ENCODE data around the gene RIMS1.

Gene RIMS1, protein sequence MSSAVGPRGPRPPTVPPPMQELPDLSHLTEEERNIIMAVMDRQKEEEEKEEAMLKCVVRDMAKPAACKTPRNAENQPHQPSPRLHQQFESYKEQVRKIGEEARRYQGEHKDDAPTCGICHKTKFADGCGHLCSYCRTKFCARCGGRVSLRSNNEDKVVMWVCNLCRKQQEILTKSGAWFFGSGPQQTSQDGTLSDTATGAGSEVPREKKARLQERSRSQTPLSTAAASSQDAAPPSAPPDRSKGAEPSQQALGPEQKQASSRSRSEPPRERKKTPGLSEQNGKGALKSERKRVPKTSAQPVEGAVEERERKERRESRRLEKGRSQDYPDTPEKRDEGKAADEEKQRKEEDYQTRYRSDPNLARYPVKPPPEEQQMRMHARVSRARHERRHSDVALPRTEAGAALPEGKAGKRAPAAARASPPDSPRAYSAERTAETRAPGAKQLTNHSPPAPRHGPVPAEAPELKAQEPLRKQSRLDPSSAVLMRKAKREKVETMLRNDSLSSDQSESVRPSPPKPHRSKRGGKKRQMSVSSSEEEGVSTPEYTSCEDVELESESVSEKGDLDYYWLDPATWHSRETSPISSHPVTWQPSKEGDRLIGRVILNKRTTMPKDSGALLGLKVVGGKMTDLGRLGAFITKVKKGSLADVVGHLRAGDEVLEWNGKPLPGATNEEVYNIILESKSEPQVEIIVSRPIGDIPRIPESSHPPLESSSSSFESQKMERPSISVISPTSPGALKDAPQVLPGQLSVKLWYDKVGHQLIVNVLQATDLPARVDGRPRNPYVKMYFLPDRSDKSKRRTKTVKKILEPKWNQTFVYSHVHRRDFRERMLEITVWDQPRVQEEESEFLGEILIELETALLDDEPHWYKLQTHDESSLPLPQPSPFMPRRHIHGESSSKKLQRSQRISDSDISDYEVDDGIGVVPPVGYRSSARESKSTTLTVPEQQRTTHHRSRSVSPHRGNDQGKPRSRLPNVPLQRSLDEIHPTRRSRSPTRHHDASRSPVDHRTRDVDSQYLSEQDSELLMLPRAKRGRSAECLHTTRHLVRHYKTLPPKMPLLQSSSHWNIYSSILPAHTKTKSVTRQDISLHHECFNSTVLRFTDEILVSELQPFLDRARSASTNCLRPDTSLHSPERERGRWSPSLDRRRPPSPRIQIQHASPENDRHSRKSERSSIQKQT (N-terminal part only)

GRCh38 chr6:71886184-71887005 is at the start of gene RIMS1:
RIMS1 (plus strand) TSS chr6:71886550; CDS start chr6:71887024, 474 bp downstream.
- no peaks in the 10 kb centered on the region for H4K20me1 ChIP-seq
- peaks cover 0 to 5% (median 0%) of the 10 kb centered on the region in 11 experiments; a peak in 1 of 22 replicates for H3K9me3 ChIP-seq (replicated peaks in 1 of 11)
- H3K4me1 ChIP-seq = peaks cover 0 to 38% (median 5%) of the 10 kb centered on the region in 10 experiments; a peak in 10 of 20 replicates
- no peaks in the 10 kb centered on the region; a peak in 1 of 22 replicates for H3K27me3 ChIP-seq
- H3K9ac ChIP-seq = peak within 1 kb of the TSS; percentile 32 to 68 (median 56); a peak in 15 of 22 replicates
- peak within 1 kb of the TSS; percentile 50 to 70 (median 58) for H3K4me3 ChIP-seq
- H3K27ac ChIP-seq = peak within 1 kb of the TSS in 3 of 11 experiments; percentile 25 to 63 (median 32); a peak in 4 of 22 replicates
- H3K36me3 ChIP-seq = no peaks in the 10 kb centered on the region
- TF ChIP-seq Cebpa-rat (IDR thresholded peaks at IDR 0.05) = no peak
- peak within 1 kb of the TSS; percentile 57 to 86 (median 77) for H3K4me2 ChIP-seq

DNA sequence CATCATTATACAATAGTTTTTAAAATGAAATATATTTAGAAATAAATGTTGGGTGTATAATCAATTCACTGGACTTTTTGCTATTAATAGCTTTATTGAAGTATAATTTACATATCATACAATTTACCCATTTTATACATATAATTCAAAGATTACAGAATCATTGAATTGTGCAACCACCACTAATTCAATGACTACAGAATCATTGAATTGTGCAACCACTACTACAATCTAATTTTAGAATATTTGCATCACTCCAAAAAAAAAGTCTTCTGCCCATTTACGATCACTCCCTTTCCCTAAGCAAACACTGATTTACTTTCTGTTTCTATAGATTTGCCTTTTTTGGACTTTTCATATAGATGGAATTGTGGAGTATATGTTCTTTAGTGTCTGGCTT is 35.1 kb upstream of the RIMS1 start:
- Histone ChIP-seq H3K9ac (no peak overlapping the region), H3K4me2 (no peak overlapping the region), H3K4me3 (no peak overlapping the region), H3K27ac (no peak overlapping the region), H4K20me1 (no peaks in the 10 kb centered on the region), H3K9me3 (replicated peaks in 1 of 11) (0 out of 22 replicates have a peak, but pooled peaks cover 0 to 3% (median 0%) of the 10 kb centered on the region in 11 experiments), H3K27me3 (no peaks in the 10 kb centered on the region), H3K4me1 (peaks cover 0 to 12% (median 0%) of the 10 kb centered on the region in 10 experiments; a peak in 2 of 20 replicates), H3K36me3 (no peaks in the 10 kb centered on the region)
- TF ChIP-seq Cebpa-rat (IDR thresholded peaks at IDR 0.05) = no peak

- H3K27ac ChIP-seq = no peak overlapping the region
- no peaks in the 10 kb centered on the region for H4K20me1 ChIP-seq
- H3K4me3 ChIP-seq = no peak overlapping the region
- H3K9me3 ChIP-seq (replicated peaks in 1 of 11) = peaks cover 0 to 3% (median 0%) of the 10 kb centered on the region in 11 experiments; a peak in 2 of 22 replicates
- no peaks in the 10 kb centered on the region for H3K27me3 ChIP-seq
- H3K4me1 ChIP-seq = peaks cover 0 to 12% (median 0%) of the 10 kb centered on the region in 10 experiments; a peak in 2 of 20 replicates
- no peaks in the 10 kb centered on the region for H3K36me3 ChIP-seq
- H3K9ac ChIP-seq = no peak overlapping the region; a peak in 1 of 22 replicates
- TF ChIP-seq Cebpa-rat (IDR thresholded peaks at IDR 0.05) = no peak
- H3K4me2 ChIP-seq = no peak overlapping the region
Measured at GRCh38 chr6:71852948-71853347, 33.4 kb upstream of the RIMS1 start.

DNA sequence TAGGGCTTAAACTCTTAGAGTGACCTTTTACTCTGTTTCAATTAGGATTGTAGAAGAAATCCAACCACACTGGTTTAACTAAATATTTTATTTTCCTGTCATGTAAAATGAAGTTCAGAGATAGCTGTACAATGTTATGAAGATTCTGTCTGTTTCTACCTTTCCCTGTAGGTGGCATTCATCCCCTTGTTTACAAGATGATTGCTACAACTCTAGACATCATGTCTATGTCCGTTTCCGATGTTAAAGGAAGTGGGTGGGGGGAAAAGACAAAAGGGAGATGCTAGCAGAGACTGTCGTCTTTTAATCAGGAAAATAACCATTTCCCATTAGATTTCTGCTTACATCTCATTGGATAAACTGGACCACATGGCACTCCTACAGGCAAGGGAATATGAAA is 30.9 kb upstream of the RIMS1 start:
- Histone ChIP-seq H3K4me2 (no peak overlapping the region), H4K20me1 (no peaks in the 10 kb centered on the region), H3K9ac (no peak overlapping the region), H3K4me1 (peaks cover 0 to 12% (median 0%) of the 10 kb centered on the region in 10 experiments; a peak in 2 of 20 replicates), H3K9me3 (replicated peaks in 1 of 11) (peaks cover 0 to 8% (median 0%) of the 10 kb centered on the region in 11 experiments; a peak in 2 of 22 replicates), H3K36me3 (no peaks in the 10 kb centered on the region), H3K27me3 (no peaks in the 10 kb centered on the region), H3K4me3 (no peak overlapping the region), H3K27ac (peak overlapping the region in 2 of 11 experiments; percentile 40 to 51; a peak in 3 of 22 replicates)
- TF ChIP-seq Cebpa-rat (IDR thresholded peaks at IDR 0.05) = no peak

DNA sequence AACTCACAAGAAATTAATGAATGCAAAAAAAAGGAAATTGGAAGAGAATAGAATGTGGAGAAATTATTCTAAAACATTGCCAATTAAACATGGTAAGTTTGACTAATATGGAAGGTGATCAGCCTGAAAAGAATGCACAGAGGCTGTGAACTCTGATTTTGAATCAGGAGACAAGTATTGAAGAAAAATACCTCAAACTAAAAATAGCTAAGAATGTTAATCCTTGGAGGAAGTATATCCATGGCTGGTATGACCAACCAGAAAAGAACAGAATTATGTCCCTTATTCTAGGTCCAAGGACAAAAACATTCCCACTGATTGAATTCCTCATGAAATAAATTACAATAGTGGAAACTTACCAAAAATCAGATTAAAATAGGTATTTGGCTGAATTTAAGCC is 7.3 kb upstream of the RIMS1 start:
- Histone ChIP-seq H3K4me1 (peaks cover 0 to 19% (median 0%) of the 10 kb centered on the region in 10 experiments; a peak in 5 of 20 replicates), H3K27ac (no peak overlapping the region), H3K9me3 (replicated peaks in 1 of 11) (no peaks in the 10 kb centered on the region), H3K27me3 (no peaks in the 10 kb centered on the region), H3K36me3 (no peaks in the 10 kb centered on the region), H3K9ac (no peak overlapping the region), H4K20me1 (no peaks in the 10 kb centered on the region), H3K4me2 (no peak overlapping the region), H3K4me3 (no peak overlapping the region)
- TF ChIP-seq Cebpa-rat (IDR thresholded peaks at IDR 0.05) = no peak

- Histone ChIP-seq H3K9ac (peak overlapping the region; percentile 32 to 68 (median 56); a peak in 15 of 22 replicates), H4K20me1 (no peaks in the 10 kb centered on the region), H3K4me2 (peak overlapping the region; percentile 57 to 86 (median 77)), H3K4me1 (peaks cover 0 to 41% (median 5%) of the 10 kb centered on the region in 10 experiments; a peak in 10 of 20 replicates), H3K4me3 (peak overlapping the region; percentile 50 to 70 (median 58)), H3K27ac (peak overlapping the region in 3 of 11 experiments; percentile 25 to 63 (median 32); a peak in 4 of 22 replicates), H3K36me3 (no peaks in the 10 kb centered on the region), H3K27me3 (no peaks in the 10 kb centered on the region; a peak in 1 of 22 replicates), H3K9me3 (replicated peaks in 1 of 11) (peaks cover 0 to 5% (median 0%) of the 10 kb centered on the region in 11 experiments; a peak in 1 of 22 replicates)
- TF ChIP-seq Cebpa-rat (IDR thresholded peaks at IDR 0.05) = no peak
Measured at GRCh38 chr6:71887006-71887743, 825 bp downstream of the RIMS1 start.

DNA sequence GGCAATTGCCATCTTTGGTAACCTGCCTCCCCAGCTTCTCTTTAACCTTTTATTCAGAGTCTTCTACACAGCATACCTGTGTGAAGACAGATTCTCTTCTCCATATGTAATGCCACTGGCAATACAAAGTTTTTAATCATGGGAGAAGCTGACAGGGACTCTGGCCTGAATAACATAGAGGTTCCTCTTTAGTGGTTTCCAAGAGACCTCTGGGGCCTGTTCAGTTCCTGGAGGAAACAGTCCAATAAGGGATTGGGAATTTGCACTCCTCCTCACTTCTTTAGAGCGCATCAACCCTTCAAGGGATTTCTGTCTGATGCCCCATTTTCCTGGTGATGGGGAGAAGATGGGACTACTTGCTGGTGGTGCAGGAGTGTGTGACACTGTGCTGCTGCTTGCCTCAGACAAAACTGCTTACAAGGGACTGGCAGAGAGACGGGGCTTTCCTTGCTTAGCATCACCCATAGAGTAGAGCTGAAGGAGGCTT is 1.4 kb downstream of the RIMS1 start:
- Histone ChIP-seq H3K4me3 (peak overlapping the region in 3 of 10 experiments; percentile 50 to 63 (median 58); a peak in 4 of 20 replicates), H3K4me1 (peaks cover 0 to 46% (median 5%) of the 10 kb centered on the region in 10 experiments; a peak in 10 of 20 replicates), H3K9me3 (replicated peaks in 1 of 11) (peaks cover 0 to 5% (median 0%) of the 10 kb centered on the region in 11 experiments; a peak in 1 of 22 replicates), H4K20me1 (no peaks in the 10 kb centered on the region), H3K27ac (peak overlapping the region in 1 of 11 experiments; percentile 25; a peak in 1 of 22 replicates), H3K9ac (peak overlapping the region in 2 of 11 experiments; percentile 18 to 60; a peak in 2 of 22 replicates), H3K36me3 (no peaks in the 10 kb centered on the region), H3K27me3 (no peaks in the 10 kb centered on the region; a peak in 1 of 22 replicates), H3K4me2 (peak overlapping the region in 5 of 11 experiments; percentile 77 to 86 (median 82); a peak in 10 of 22 replicates)
- no peak for TF ChIP-seq Cebpa-rat (IDR thresholded peaks at IDR 0.05)
